GM23248 (cell line): Measurements from ENCODE around the gene NR3C2. TPM values are rescaled to one million over a fixed set of nuclear protein-coding genes. Genes with fewer than 3 reads are reported as not detected.

Source experiments
- DNase-seq: peaks from one replicate; pipeline ENCODE4 v3.0.0-alpha.2; 2015
- H2AFZ ChIP-seq: fragments of 200-600 bp; sonication (generic); 2 replicates; pipeline ENCODE4 v1.6.1; 2016; ENCODE audit warnings: antibody characterized with exemption
- H3F3A ChIP-seq: fragments of 200-600 bp; sonication (generic); 2 replicates; pipeline ENCODE4 v1.6.1; 2016; ENCODE audit warnings: mild to moderate bottlenecking, antibody characterized with exemption, mixed run types; ENCODE audit not compliant: insufficient read depth
- H3K27ac ChIP-seq: fragments of 200-600 bp; sonication (generic); 2 replicates; pipeline ENCODE4 v1.5.1; 2016; ENCODE audit warnings: mild to moderate bottlenecking
- H3K27me3 ChIP-seq: fragments of 200-600 bp; sonication (generic); replicated peaks from 2 replicates; pipeline ENCODE4 v1.6.1; 2016; ENCODE audit warnings: mild to moderate bottlenecking; ENCODE audit not compliant: insufficient read depth
- H3K36me3 ChIP-seq: fragments of 200-600 bp; sonication (generic); 2 replicates; pipeline ENCODE4 v1.6.1; 2016; ENCODE audit warnings: low read depth, mild to moderate bottlenecking
- H3K4me1 ChIP-seq: fragments of 200-600 bp; sonication (generic); 2 replicates; pipeline ENCODE4 v1.6.1; 2016; ENCODE audit warnings: mild to moderate bottlenecking; ENCODE audit not compliant: insufficient read depth
- H3K4me2 ChIP-seq: fragments of 200-600 bp; sonication (generic); one replicate; pipeline ENCODE4 v1.6.1; 2016; ENCODE audit warnings: mild to moderate bottlenecking; ENCODE audit not compliant: unreplicated experiment
- H3K4me3 ChIP-seq: fragments of 200-600 bp; sonication (generic); 2 replicates; pipeline ENCODE4 v1.5.1; 2016; ENCODE audit warnings: mild to moderate bottlenecking
- H3K79me2 ChIP-seq: fragments of 200-600 bp; sonication (generic); 2 replicates; pipeline ENCODE4 v1.6.1; 2016; ENCODE audit warnings: mild to moderate bottlenecking; ENCODE audit not compliant: insufficient read depth
- H3K9ac ChIP-seq: fragments of 200-600 bp; sonication (generic); 2 replicates; pipeline ENCODE4 v1.6.1; 2016; ENCODE audit warnings: mild to moderate bottlenecking
- H3K9me2 ChIP-seq: fragments of 200-600 bp; sonication (generic); 2 replicates; pipeline ENCODE4 v1.6.1; 2016; ENCODE audit warnings: mixed run types, mild to moderate bottlenecking, moderate library complexity; ENCODE audit not compliant: insufficient read depth
- H3K9me3 ChIP-seq: fragments of 200-600 bp; sonication (generic); one replicate; pipeline ENCODE4 v1.6.1; 2017; ENCODE audit warnings: low read depth
- H4K20me1 ChIP-seq: fragments of 200-600 bp; sonication (generic); 2 replicates; pipeline ENCODE4 v1.6.0; 2016; ENCODE audit not compliant: insufficient read depth
- EZH2 ChIP-seq: fragments of 200-600 bp; sonication (generic); IDR thresholded peaks from 2 replicates; pipeline ENCODE4 v1.6.1; 2018; ENCODE audit warnings: antibody characterized with exemption, mild to moderate bottlenecking; ENCODE audit not compliant: insufficient read depth, poor library complexity, severe bottlenecking
- EZH2phosphoT487 ChIP-seq: fragments of 200-600 bp; sonication (generic); IDR thresholded peaks from 2 replicates; pipeline ENCODE4 v1.6.1; 2018; ENCODE audit warnings: antibody characterized with exemption, moderate library complexity, mild to moderate bottlenecking, low read depth; ENCODE audit not compliant: insufficient read depth
- WGBS, 2 experiments: methylation state at CpG; one replicate each; pipeline ENCODE4 v1.1.6; 2015 to 2017; ENCODE audit warnings: low lambda C conversion rate in 2 of 2, low coverage in 1 of 2; ENCODE audit errors: missing lambda C conversion rate in 2 of 2; 5-methylcytosine and 5-hydroxymethylcytosine counted together
- in situ Hi-C: fragments of 300-500 bp; cut with MboI; formaldehyde crosslinking; loops from 2 replicates; pipeline ENCODE4 v1.15.0; 2020
- polyA plus RNA-seq: library from polyadenylated mRNA; unstranded; fragments of >200 nt; fragmentation: Nextera tagmentation; extraction: Ambion mirVana; gene quantifications from 2 replicates; pipeline ENCODE4 v1.2.1, GENCODE V29; 2016
- total RNA-seq: library from RNA; depleted of rRNA; stranded (reverse); fragments of >200 nt; shearing (Covaris generic); gene quantifications from 2 replicates; pipeline ENCODE4 v1.2.3, GENCODE V29; 2014

NR3C2 gene
- total and polyA plus RNA-seq, 2 experiments from 2014 or later: 0.04 TPM; not detected in 1

GRCh38 chr4:148056879-148057278 lies 385.3 kb downstream of the NR3C2 start:
- peak; percentile 84 for DNase-seq
- H2AFZ ChIP-seq: no peak overlapping the region
- H4K20me1 ChIP-seq: peaks cover 3% of the 10 kb centered on the region; the same call in 1 of the 2 replicates
- no peaks in the 10 kb centered on the region for H3K9me3 ChIP-seq
- no peaks in the 10 kb centered on the region for H3K9me2 ChIP-seq
- H3K4me3 ChIP-seq: no peak overlapping the region
- no peaks in the 10 kb centered on the region for H3F3A ChIP-seq
- TF ChIP-seq EZH2phosphoT487 (no peak), EZH2 (no peak)
- 0 out of 2 replicates have a peak, but pooled peaks cover 6% of the 10 kb centered on the region for H3K4me1 ChIP-seq
- no peak overlapping the region for H3K9ac ChIP-seq
- 51 to 57% methylated on average over 6 of the region's 6 CpGs for WGBS, 2 experiments
- in situ Hi-C loops: no loop called here
- peaks cover 33% of the 10 kb centered on the region for H3K79me2 ChIP-seq
- H3K27ac ChIP-seq: no peak overlapping the region
- no peaks in the 10 kb centered on the region for H3K27me3 ChIP-seq
- H3K36me3 ChIP-seq: no peaks in the 10 kb centered on the region
- no peak overlapping the region for H3K4me2 ChIP-seq

- H3K9ac ChIP-seq: no peak overlapping the region
- in situ Hi-C loops: no loop called here
Measured at GRCh38 chr4:148055844-148056243, 386.4 kb downstream of the NR3C2 start.

GRCh38 chr4:148054275-148054674 lies 387.9 kb downstream of the NR3C2 start:
- Histone ChIP-seq H3K4me3 (no peak overlapping the region), H3K9ac (no peak overlapping the region), H3K4me1 (0 out of 2 replicates have a peak, but pooled peaks cover 6% of the 10 kb centered on the region), H3K27ac (no peak overlapping the region), H3F3A (no peaks in the 10 kb centered on the region), H2AFZ (no peak overlapping the region), H3K36me3 (no peaks in the 10 kb centered on the region), H3K79me2 (peaks cover 36% of the 10 kb centered on the region), H3K9me2 (no peaks in the 10 kb centered on the region), H4K20me1 (peaks cover 3% of the 10 kb centered on the region; the same call in 1 of the 2 replicates), H3K9me3 (no peaks in the 10 kb centered on the region), H3K27me3 (no peaks in the 10 kb centered on the region), H3K4me2 (no peak overlapping the region)
- in situ Hi-C loops: no loop called here
- DNase-seq: no peak
- WGBS, 2 experiments: 92% methylated on average over 3 of the region's 3 CpGs
- no peak for TF ChIP-seq EZH2
- no peak for TF ChIP-seq EZH2phosphoT487

More at GRCh38 chr4:148055844-148056243, 386.4 kb downstream of the NR3C2 start:
- WGBS, 2 experiments: 75 to 78% methylated on average over 6 of the region's 6 CpGs
- H2AFZ ChIP-seq: no peak overlapping the region
- TF ChIP-seq EZH2 (no peak), EZH2phosphoT487 (no peak)
- H3K36me3 ChIP-seq: no peaks in the 10 kb centered on the region
- no peaks in the 10 kb centered on the region for H3K9me2 ChIP-seq
- no peak for DNase-seq
- peaks cover 3% of the 10 kb centered on the region; the same call in 1 of the 2 replicates for H4K20me1 ChIP-seq
- H3F3A ChIP-seq: no peaks in the 10 kb centered on the region
- 0 out of 2 replicates have a peak, but pooled peaks cover 6% of the 10 kb centered on the region for H3K4me1 ChIP-seq
- peaks cover 36% of the 10 kb centered on the region for H3K79me2 ChIP-seq
- no peak overlapping the region for H3K27ac ChIP-seq
- no peak overlapping the region for H3K4me3 ChIP-seq
- no peak overlapping the region for H3K4me2 ChIP-seq
- H3K9me3 ChIP-seq: no peaks in the 10 kb centered on the region
- no peaks in the 10 kb centered on the region for H3K27me3 ChIP-seq

GRCh38 chr4:148053298-148054003 lies 388.8 kb downstream of the NR3C2 start:
- no peaks in the 10 kb centered on the region for H3K36me3 ChIP-seq
- no peak overlapping the region for H3K4me3 ChIP-seq
- H3K9me3 ChIP-seq: no peaks in the 10 kb centered on the region
- DNase-seq: no peak
- no peaks in the 10 kb centered on the region; the same call in 1 of the 2 replicates for H4K20me1 ChIP-seq
- no peaks in the 10 kb centered on the region for H3K27me3 ChIP-seq
- 86 to 88% methylated on average over 11 of the region's 11 CpGs for WGBS, 2 experiments
- H3K79me2 ChIP-seq: peaks cover 34% of the 10 kb centered on the region
- no peaks in the 10 kb centered on the region for H3K9me2 ChIP-seq
- no peak overlapping the region for H3K27ac ChIP-seq
- no peak overlapping the region for H3K4me2 ChIP-seq
- no peak overlapping the region for H2AFZ ChIP-seq
- in situ Hi-C loops: no loop called here
- no peak overlapping the region for H3K9ac ChIP-seq
- TF ChIP-seq EZH2phosphoT487 (no peak), EZH2 (no peak)
- no peaks in the 10 kb centered on the region for H3F3A ChIP-seq
- H3K4me1 ChIP-seq: 0 out of 2 replicates have a peak, but pooled peaks cover 6% of the 10 kb centered on the region
